SKM-1 treated with dmso at 0.1 percent for 144 hours (cell line): Measurements from ENCODE around the gene RGS7BP.
A peak's percentile ranks its signal among the peaks of the same experiment; 100 is the strongest.

Experiments
- DNase-seq: peaks from one replicate; lab custom pipeline; 2025; ENCODE audit not compliant: unreplicated experiment; lab: John Stamatoyannopoulos, UW

Gene RGS7BP

DNA sequence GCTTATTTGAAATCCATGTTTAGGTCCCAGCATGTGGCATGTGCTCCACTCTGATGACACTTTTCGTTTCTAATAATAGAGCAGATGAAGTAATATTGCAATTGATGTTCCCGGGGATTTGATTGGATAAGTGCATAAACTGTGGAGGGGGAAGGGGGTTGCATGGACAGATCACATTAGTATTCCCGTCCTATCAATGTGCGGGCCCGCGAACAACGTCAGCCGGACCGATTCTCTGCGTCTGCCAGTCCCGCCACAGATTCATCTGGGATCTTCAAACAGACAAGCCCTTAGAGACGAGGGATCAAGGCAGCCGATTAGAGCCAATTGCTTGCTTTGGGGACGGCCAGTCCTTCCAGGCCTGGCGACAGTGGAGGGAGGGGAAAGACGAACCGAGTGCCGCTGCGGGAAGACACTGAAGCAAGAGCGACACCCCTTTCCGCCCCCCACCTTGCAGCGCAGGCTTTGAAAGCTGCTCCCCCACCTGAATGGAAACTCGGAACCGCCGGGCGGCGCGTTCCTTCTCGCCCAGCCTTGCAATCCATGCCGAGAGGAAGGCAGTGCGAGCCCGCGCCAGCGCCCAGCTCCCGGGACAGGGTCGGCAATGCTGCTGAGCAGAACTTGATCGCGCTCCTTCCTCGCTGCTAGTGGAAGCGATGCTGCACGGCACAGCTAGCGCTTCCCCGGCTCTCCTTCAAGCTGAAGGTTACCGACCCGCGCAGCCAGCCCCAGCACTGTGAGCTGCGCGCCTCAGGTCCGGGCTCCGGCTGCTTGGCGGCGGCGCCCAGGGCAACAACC lies at the start of gene RGS7BP:
Gene RGS7BP, plus strand, starts transcription at position 247 of the 798 bp plus-strand sequence. CDS start 610 bp downstream, outside the sequence.
- peak; percentile 4 for DNase-seq

DNA sequence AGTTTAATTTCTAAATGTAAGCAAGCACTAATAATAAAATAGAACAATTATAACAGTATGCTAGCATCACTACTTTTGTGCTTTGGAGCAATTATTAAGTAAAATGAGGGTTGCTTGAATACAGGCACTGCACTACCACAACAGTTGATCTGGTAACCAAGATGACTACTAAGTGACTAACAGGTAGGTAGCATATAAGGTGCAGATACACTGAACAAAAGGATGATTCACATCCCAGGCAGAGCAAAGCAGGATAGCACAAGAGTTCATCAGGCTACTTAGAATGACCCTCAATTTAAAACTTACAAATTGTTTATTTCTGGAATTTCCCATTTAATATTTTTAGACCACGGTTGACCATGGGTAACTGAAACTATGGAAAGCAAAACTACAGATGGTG lies 48.0 kb upstream of the RGS7BP start:
- no peak for DNase-seq

DNA sequence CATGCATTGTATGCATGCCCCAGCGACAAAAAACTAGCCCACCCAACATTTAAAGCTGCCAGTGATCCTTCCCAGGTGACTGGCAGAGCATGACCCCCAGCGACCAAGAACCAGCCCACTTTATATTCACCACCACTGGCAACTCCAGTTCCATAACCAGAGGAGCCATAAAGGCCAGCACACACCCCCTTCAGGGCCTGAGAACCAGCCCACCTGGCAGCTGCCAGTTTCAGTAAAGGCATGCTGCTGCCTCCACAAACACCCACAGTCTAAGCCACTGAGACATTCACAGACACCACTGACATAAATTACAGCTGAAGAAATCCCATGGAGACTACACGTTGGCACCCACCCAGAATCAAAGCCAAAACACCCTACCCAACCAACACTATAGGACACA lies 46.9 kb upstream of the RGS7BP start:
- no peak for DNase-seq

DNA sequence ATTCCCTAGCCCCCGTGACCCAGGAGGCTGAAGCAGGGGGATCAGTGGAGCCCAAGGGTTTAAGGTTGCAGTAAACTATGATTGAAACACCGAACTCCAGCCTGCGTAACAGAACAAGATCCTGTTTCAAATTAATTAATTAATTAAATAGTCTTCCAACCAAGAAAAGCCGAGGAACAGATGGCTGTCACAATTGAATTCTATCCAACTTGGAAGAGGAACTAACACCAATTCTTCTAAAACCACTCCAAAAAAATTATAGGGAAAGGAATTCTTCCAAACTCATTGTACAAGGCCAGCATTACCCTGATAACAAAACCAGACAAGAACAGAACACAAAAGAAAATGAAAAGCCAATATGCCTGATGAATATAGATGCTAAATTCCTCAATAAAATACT lies 43.4 kb upstream of the RGS7BP start:
- DNase-seq, result no peak

DNA sequence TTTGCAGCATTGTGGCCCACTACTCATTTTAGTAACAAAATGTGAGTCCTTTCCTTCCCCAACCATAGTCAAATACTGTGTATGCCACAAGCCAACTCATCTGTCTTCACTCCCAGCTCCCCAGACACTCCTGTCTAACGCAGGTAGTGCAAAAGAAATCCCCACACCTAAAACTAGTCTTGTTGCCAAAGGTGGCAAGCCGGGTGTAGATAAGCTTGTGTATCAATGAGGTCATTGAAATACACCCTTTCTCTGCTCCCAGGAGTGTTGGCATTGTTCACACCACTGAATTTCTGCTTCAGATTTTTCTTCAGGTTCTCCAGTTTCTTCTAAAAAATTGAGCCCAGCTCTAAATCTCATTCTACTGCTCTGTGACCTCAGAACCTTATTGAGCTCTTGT lies 19.7 kb upstream of the RGS7BP start:
- DNase-seq, result no peak

DNA sequence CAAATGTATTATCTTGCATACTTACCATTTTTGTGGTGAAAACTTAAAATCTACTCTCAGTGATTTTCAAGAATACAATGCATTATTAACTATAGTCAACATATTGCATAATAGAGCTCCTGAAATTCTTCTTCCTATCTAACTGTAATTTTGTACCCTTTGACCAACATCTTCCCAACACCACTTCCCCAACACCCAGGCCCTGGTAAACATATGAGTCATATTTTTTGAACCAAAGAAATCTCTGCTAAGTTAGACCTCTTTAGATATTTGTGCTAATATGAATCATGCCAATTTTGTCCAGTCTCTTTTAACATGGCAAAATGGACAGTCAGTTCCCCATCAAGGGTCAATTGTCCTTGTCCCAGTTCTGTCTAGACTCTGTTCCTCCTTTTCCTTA lies 18.5 kb upstream of the RGS7BP start:
- DNase-seq, result no peak

DNA sequence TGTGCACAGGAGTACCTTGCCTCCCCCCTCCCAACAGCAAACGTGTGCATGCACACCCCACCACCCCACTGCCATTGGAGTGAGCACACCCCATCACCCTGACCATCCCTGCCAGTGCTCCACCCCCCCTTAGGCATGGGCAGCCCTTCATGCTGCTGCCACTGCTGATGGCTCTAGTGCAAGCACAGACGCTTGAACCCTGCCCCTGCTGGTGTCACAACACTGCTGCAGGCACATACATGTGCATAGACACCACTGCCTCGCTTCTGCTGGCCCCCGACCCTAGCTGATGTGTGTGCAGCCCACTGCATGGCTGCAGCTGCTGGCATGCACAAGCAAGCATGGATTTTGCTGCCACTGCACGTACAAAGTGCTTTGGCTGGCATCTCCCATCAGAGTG lies 16.0 kb upstream of the RGS7BP start:
- no peak for DNase-seq

DNA sequence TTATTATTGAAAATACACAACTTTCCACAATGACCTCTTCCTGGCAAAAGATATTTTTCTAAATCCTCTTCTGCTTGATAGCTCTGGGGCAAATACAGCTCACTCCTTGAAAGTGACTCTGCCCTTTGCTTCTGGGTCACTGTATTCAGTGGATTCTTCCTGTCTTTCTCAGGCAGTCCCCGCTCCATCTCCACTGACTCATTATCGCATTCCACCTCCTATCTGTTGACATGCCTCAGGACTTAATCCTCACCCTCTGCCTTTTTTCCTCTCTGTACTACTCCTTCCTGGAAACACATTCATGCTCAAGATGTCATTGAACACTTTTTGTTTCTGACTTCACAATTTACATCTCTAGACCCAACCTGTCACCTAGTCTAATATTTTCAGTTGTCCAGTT lies 8.4 kb upstream of the RGS7BP start:
- DNase-seq, result no peak

DNA sequence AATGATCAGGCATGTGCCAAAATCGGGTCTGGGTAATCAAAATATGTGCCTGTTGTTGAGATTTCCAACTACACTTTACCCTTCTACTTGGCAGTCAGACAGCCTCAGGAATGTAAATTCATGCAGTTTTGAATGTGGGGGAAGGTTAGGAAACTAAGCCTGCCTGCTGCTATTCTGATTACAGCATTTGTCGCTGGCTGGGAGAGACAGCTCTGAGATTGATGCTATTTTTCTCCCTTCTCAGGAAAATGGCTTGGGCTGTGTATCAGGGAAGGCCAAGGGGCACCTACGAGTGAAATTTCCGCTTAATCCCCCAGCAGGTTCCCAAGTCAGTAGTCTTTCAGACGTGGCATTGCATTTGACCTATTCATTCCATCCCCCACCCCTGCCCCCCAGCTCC lies 3.6 kb upstream of the RGS7BP start:
- DNase-seq, result no peak

DNA sequence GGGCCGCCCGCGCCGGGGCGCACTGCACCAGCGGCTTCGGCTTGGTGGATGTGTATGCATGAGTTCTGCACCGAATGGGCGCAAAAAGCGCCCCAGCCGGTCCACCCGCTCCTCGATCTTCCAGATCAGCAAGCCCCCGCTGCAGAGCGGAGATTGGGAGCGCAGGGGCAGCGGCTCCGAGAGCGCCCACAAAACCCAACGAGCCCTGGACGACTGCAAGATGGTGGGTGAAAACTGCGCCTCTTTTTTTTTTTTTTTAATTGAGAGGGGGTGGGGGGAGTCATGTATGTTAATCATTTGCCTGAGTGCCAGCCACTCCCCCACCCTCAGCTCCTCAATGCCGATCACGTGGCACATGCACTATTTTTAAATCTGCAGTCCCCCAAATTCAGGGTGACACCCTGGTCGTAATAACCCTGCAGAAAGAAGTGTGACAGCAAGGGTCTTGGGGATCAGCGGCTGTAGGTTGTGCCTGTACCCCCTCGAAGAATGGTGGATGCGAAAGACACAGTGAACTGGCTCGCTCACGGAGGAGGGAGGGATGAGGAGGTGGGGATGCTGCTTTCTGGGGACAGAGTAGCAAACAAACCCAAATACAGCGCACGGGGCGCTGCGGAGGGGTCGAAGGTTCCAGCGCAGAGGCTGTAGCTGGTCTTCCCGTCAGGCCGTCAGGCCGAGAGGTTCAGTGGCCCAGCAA lies 900 bp downstream of the RGS7BP start:
- no peak for DNase-seq

DNA sequence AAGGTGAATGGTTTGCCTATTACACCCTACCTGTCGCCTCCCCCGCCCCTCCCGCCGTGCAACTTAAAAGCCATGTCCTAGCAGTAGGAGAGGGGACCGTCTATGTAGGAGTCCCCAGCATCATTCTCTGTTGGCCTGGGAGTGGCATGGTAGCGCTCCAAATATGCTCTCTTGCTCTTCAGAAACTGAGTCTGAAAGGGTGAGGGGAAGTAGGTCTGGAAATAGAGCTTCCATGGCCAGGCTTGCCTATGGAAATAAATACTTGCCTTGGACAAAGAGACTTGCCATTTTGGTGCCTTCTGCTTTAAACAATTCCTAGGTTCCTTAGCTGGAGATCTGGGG lies 1.4 kb downstream of the RGS7BP start:
- no peak for DNase-seq

DNA sequence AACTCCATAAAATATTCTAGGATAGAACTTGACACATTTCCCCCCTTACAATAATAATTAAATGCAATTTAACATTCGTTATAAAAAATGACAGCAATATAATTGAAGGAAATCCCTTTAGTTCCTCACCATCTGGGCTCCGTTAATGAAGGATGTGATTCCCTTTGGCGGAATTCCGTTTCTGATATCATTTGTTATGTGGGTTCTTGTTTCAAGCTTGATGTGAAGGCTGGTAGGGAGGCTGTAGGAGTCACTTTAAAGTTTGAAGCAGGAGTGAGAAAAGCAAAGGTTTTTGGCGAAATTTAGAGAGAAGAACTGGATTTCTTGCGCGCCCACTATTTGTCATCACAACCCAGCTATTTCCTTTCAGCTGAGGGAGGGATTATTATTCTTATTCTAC lies 4.0 kb downstream of the RGS7BP start:
- no peak for DNase-seq

DNA sequence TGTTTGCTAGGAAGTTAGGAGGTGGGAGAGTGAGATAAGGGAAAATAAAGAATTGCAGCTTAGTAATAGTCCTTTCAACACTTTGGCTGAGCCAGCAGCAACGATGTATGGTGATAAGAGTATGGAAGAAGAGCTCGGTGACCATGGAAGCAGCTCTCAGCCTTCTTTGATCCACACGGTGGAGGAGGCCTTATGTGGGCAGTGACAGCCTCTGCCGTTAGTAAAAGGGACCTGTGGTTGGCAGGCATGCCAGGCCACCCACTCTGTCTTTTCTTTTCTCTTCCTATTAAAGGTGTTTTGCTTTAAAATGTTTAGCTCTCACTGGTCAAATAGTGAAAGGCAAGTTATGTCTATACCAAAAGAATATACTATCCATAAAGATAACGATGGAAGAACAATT lies 7.7 kb downstream of the RGS7BP start:
- no peak for DNase-seq

DNA sequence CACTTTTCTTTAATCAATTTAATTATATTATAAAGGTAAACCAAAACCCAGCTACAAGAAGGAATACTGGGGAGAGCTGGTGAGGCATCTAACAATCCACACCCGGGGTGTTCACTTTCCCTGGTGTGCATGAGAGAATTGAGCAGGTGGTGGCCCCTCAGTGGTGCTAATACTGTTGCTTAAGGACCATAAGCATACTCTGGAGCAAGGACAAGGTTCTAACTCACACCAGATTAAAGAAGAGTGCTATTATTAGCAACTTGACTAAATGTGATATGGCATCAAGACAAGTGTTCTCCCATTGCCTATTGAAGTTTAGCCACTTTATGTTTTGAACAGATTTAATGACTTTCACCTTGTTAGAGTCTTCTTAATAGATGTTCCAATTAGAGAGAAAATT lies 8.8 kb downstream of the RGS7BP start:
- no peak for DNase-seq

DNA sequence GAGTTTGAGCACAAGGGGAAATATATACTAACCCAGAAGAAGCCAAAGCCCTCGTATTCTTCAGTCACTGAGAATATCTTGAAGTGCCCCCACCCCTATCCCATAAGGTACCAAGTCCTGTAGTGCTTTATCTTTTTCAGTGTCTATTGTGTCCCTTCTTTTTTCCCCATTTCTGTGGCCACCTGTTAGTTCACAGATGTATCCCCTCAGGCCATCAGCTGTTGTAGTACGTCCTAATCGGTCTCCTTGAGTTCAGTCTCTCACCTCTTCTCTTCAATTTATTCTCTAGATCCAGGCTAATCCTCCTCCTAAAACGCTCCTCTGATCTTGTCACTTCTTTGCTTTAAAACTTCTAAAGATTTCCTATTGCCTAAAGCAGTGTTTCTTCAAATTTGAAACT lies 10.4 kb downstream of the RGS7BP start:
- no peak for DNase-seq

DNA sequence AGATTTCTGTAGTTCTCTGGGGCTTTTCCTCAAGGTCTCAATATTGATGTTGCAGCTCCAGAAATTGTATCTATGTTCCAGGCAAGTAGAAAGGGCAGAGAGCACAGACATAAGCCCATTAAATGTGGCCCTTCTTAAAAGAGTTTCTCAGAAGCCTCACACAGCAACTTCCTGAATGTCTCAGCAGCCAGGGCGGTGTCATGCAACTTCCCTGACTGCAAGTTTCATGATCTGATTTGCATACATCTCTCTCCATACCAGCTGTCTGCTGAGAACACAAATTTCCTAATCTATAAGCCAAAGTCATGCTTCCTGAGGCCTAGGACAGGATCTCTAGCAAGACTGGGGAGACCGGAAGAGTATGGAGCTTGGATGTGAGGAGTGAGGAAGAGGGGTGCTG lies 13.0 kb downstream of the RGS7BP start:
- no peak for DNase-seq

DNA sequence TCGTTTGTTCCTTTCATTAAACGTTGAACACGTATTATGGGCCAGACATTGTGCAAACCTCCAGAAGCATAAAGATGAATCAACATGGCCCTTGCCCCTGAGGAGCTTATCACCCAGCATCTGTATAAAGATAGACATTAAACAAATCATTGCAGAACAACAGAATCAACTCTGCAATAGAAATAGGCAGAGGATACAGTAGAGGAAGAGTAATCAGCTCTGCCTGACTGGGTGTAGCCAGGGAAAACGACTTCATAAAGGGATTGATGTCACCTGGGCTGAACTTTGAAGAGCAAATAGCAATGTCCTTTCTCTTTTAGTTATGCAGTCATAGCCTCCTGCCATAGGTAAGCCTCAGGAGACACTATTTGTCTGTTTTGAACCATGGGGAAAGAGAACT lies 13.4 kb downstream of the RGS7BP start:
- DNase-seq, result no peak

DNA sequence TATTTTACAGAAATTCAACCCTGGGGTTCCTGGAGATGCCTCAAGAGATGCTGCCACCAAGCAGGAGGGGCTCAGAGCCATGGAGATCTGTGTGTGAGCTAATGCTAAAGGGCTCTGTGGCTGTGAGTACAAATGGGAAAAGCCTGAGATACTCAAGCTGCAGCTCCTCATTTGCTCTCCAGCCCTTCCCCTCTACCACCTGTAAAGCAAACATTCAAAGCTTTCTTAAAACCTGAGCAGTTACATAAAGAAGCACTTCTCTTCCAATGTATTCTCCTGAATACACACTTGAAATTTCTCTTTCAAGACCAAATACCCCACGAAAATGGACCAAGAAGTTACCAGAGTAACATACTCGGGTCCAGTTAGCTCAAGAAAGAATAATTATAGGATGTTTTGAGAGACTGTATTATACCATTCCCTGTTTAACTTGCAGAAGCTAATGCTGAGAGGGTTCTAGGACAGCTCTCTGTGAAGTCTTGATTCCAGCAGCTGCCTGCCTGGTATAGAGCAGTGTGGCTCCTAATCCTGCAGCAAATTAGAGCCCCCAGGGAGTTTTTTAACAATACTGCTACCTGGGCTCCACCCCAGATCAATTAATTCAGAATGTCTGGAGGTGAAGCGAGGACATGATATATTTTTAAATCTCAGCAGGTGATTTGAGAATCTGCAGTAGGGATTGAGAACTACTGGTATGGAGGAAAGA lies 21.1 kb downstream of the RGS7BP start:
- no peak for DNase-seq

DNA sequence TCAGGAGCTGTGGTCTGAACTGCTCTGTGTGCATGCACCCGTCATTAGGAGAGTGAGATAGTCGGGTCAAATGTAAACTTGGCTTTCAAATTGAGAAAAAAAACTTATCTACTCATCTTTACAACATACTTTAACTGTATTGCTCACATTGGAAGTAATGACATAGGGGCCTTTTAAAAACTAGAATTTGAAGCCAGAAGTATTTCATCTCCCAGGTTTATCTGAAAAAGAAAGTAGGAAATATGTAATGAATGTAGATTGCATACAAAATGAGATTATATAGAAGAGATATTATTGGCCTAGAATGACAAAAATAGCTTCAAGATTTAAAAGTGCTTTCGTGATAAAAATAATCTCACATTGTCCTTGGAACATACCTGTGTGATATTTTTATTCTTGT lies 24.3 kb downstream of the RGS7BP start:
- no peak for DNase-seq

DNA sequence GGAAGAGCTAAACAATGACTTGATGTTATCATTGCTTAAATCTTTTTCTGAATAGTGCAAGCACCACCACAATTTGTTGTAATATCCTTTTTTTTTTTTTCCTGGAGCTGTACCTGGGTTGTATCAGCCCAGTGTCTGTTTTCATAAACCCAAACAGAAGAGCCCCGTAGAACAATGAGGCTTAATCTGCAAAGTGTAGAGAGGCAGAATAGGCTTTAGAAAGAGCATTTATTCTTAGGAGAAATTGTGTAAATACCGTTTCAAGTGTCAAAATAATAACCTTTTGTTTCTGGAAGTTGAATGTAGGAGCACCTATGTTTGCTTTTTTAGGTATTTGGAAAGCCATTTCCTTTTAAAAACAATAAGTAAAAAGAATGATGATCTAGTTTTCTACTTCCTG lies 26.4 kb downstream of the RGS7BP start:
- no peak for DNase-seq

DNA sequence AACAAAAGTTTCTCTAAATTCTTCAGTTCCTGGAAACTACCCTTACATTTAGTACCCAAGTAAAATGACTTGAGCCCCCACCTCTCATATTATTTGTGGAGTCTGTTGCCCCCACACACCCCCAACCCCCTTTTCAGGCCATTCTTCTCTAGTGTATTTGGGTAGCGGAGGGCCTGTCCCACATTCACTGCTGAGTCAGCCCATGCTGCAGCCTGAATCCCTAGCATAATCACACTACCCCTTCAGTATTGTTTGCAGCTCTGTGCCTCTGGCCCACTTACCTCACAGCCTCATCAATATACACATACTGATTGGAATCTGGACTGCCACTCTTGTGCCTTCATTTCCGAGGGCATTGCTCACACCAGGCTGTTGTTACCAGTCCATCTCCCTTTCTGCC lies 26.8 kb downstream of the RGS7BP start:
- DNase-seq, result no peak

DNA sequence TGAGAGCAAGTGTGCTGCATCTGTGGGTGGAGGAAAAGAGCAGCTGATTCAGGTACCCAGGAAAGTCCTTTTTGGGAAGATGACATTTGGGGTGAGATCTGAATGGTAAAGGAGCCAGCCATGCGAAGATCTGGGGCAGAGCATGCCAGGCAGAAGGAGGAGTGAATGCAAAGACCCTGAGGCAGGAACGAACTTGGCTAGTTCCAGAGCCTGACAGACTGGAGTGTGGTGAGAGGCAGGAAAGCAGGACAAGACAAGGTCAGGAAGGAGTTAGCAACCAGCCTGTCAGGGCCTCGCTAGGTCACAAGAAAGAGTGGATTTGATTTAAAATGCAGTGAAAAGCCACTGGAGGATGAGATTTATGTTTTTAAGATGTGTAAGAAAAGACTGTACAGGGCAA lies 28.2 kb downstream of the RGS7BP start:
- DNase-seq, result no peak
